H1 (cell line): ENCODE measurements around the gene GRM5. TPM values are rescaled to one million over a fixed set of nuclear protein-coding genes. Genes with fewer than 3 reads are reported as not detected.

Experiments
- CTCF ChIA-PET: fragments of 300-600 bp; sonication (Branson Sonifier 250); formaldehyde crosslinking; loops from one replicate; lab custom pipeline; 2021; ENCODE audit not compliant: partially characterized antibody; lab: Charles Lee
- POLR2A ChIA-PET: fragments of 300-600 bp; sonication (Branson Sonifier 250); formaldehyde crosslinking; loops from one replicate; lab custom pipeline; 2021; ENCODE audit warnings: inconsistent platforms; ENCODE audit not compliant: partially characterized antibody; lab: Charles Lee
- DNase-seq, 2 experiments: peaks; one replicate each; pipeline versions ENCODE4 v3.0.0 to v3.0.0-alpha.2; 2010 to 2022; ENCODE audit warnings: low spot score in 2 of 2, low read depth in 1 of 2, mixed read lengths in 1 of 2
- FAIRE-seq: peaks from 2 replicates; lab custom pipeline; 2011; peaks lifted over from hg19 to GRCh38; lab: Jason Lieb, UNC
- H2AFZ ChIP-seq: 2 replicates; pipeline ENCODE4 v1.8.1; 2012; ENCODE audit warnings: low read length, inconsistent platforms
- H2AK5ac ChIP-seq: 2 replicates; pipeline ENCODE4 v1.6.1; 2013; ENCODE audit warnings: low read depth, low read length
- H2BK120ac ChIP-seq: replicated peaks from 2 replicates; pipeline ENCODE3; 2013; ENCODE audit warnings: low read depth, low read length, inconsistent platforms
- H2BK12ac ChIP-seq: 2 replicates; pipeline ENCODE4 v1.6.1; 2013; ENCODE audit warnings: low read depth, low read length
- H2BK15ac ChIP-seq: 2 replicates; pipeline ENCODE4 v1.6.1; 2013; ENCODE audit warnings: low read length
- H2BK20ac ChIP-seq: 2 replicates; pipeline ENCODE4 v1.6.1; 2013; ENCODE audit warnings: low read length
- H2BK5ac ChIP-seq: 2 replicates; pipeline ENCODE4 v1.6.1; 2013; ENCODE audit warnings: low read depth, low read length
- H3K14ac ChIP-seq: 2 replicates; pipeline ENCODE4 v1.6.1; 2013; ENCODE audit warnings: inconsistent platforms; ENCODE audit not compliant: insufficient read length
- H3K18ac ChIP-seq: 2 replicates; pipeline ENCODE4 v1.6.1; 2013; ENCODE audit warnings: low read length; ENCODE audit errors: extremely low read depth
- H3K23ac ChIP-seq: 2 replicates; pipeline ENCODE4 v1.6.1; 2013; ENCODE audit warnings: inconsistent platforms; ENCODE audit not compliant: insufficient read length
- H3K23me2 ChIP-seq: 2 replicates; pipeline ENCODE4 v1.6.1; 2013; ENCODE audit warnings: low read depth, low read length
- H3K27ac ChIP-seq: 2 replicates; pipeline ENCODE4 v1.6.1; 2011; ENCODE audit warnings: low read depth, low read length, inconsistent platforms
- H3K27me3 ChIP-seq, 4 experiments: replicated peaks in 1 of 4; 1 replicate in 1 of 4; 2 replicates in 3 of 4; pipeline versions ENCODE4 v1.6.1 to v1.8.1; 2011 to 2013; ENCODE audit warnings: low read length in 3 of 4, mild to moderate bottlenecking in 3 of 4, inconsistent platforms in 2 of 4, mixed read lengths in 2 of 4, moderate library complexity in 1 of 4; ENCODE audit not compliant: control insufficient read depth in 3 of 4, insufficient read depth in 3 of 4; ENCODE audit errors: extremely low read depth in 1 of 4
- H3K36me3 ChIP-seq, 4 experiments: 2 replicates each; pipeline versions ENCODE4 v1.6.1 to v1.8.1; 2011 to 2013; ENCODE audit warnings: mild to moderate bottlenecking in 4 of 4, low read length in 3 of 4, moderate library complexity in 2 of 4, control low read depth in 1 of 4, inconsistent platforms in 1 of 4; ENCODE audit not compliant: insufficient read depth in 4 of 4, control insufficient read depth in 2 of 4
- H3K4ac ChIP-seq: replicated peaks from 2 replicates; pipeline ENCODE3; 2013; ENCODE audit warnings: low read length, low read depth, mixed read lengths, inconsistent platforms; ENCODE audit not compliant: insufficient read length
- H3K4me1 ChIP-seq, 4 experiments: replicated peaks in 1 of 4; 1 replicate in 1 of 4; 2 replicates in 3 of 4; pipeline versions ENCODE4 v1.6.1 to v1.8.1; 2011 to 2013; ENCODE audit warnings: low read length in 3 of 4, inconsistent platforms in 2 of 4, mixed read lengths in 1 of 4; ENCODE audit not compliant: insufficient read depth in 4 of 4, control insufficient read depth in 3 of 4
- H3K4me2 ChIP-seq, 2 experiments: 2 replicates each; pipeline versions ENCODE4 v1.6.1 to v1.8.1; 2011 to 2013; ENCODE audit warnings: low read depth in 2 of 2, low read length in 2 of 2, control low read depth in 1 of 2, inconsistent platforms in 1 of 2, mild to moderate bottlenecking in 1 of 2; ENCODE audit not compliant: insufficient read depth in 1 of 2
- H3K4me3 ChIP-seq, 4 experiments: fragments of 200-600, 300-600 bp in 1 of 4; sonication (generic), shearing (Covaris generic), sonication (Bioruptor Twin) in 1 of 4; 2 replicates each; pipeline versions ENCODE4 v1.5.1 to v1.8.1; 2011 to 2016; ENCODE audit warnings: low read length in 4 of 4, low read depth in 3 of 4, control low read depth in 2 of 4, inconsistent platforms in 2 of 4, mild to moderate bottlenecking in 2 of 4, mixed read lengths in 1 of 4, moderate library complexity in 1 of 4; ENCODE audit not compliant: insufficient read depth in 2 of 4; ENCODE audit errors: extremely low read depth in 1 of 4
- H3K56ac ChIP-seq: replicated peaks from 2 replicates; pipeline ENCODE3; 2013; ENCODE audit warnings: low read depth, mild to moderate bottlenecking, mixed read lengths, low read length, inconsistent platforms; ENCODE audit not compliant: insufficient read length
- H3K79me1 ChIP-seq: 2 replicates; pipeline ENCODE4 v1.6.1; 2013; ENCODE audit warnings: low read depth, low read length, control low read depth
- H3K79me2 ChIP-seq, 2 experiments: 2 replicates each; pipeline versions ENCODE4 v1.6.1 to v1.8.1; 2012 to 2013; ENCODE audit warnings: low read length in 2 of 2, mild to moderate bottlenecking in 2 of 2, inconsistent platforms in 1 of 2; ENCODE audit not compliant: insufficient read depth in 2 of 2, control insufficient read depth in 1 of 2
- H3K9ac ChIP-seq, 4 experiments: replicated peaks in 1 of 4; 1 replicate in 1 of 4; 2 replicates in 3 of 4; pipeline versions ENCODE4 v1.6.1 to v1.8.1; 2011 to 2013; ENCODE audit warnings: low read depth in 3 of 4, low read length in 3 of 4, control low read depth in 2 of 4, mild to moderate bottlenecking in 2 of 4, moderate library complexity in 2 of 4, inconsistent platforms in 1 of 4; ENCODE audit errors: extremely low read depth in 1 of 4
- H3K9me3 ChIP-seq, 2 experiments: 2 replicates each; pipeline versions ENCODE4 v1.6.1 to v1.8.1; 2012 to 2013; ENCODE audit warnings: mild to moderate bottlenecking in 2 of 2, moderate library complexity in 2 of 2, control low read depth in 1 of 2, inconsistent platforms in 1 of 2, low read depth in 1 of 2, low read length in 1 of 2, mixed read lengths in 1 of 2; ENCODE audit not compliant: insufficient read depth in 2 of 2
- H4K20me1 ChIP-seq, 2 experiments: replicated peaks in 1 of 2; 2 replicates each; pipeline versions ENCODE3 to v1.8.1; 2011 to 2013; ENCODE audit warnings: inconsistent platforms in 2 of 2, low read length in 2 of 2, mild to moderate bottlenecking in 1 of 2; ENCODE audit not compliant: insufficient read depth in 2 of 2, control insufficient read depth in 1 of 2
- H4K5ac ChIP-seq: 2 replicates; pipeline ENCODE4 v1.6.1; 2013; ENCODE audit warnings: low read length, low read depth, mixed read lengths, inconsistent platforms; ENCODE audit not compliant: insufficient read length
- H4K8ac ChIP-seq: 2 replicates; pipeline ENCODE4 v1.8.0; 2013; ENCODE audit warnings: mild to moderate bottlenecking, moderate library complexity, low read length, inconsistent platforms; ENCODE audit not compliant: insufficient read depth; ENCODE audit errors: extremely low read depth
- H4K91ac ChIP-seq: replicated peaks from 2 replicates; pipeline ENCODE3; 2013; ENCODE audit warnings: low read length, mixed read lengths, inconsistent platforms; ENCODE audit not compliant: insufficient read length
- ASH2L ChIP-seq: fragments of 200-600, 300-600 bp; sonication (generic); IDR thresholded peaks from one replicate; pipeline ENCODE4 v1.7.1; 2017; ENCODE audit warnings: low read length
- BRCA1 ChIP-seq: IDR thresholded peaks from 2 replicates; pipeline ENCODE4 v1.6.1; 2012; ENCODE audit warnings: low read depth, low read length, improper control_type of control experiment
- CBX5 ChIP-seq: fragments of 300-800, 300-1000 bp; sonication (generic); IDR thresholded peaks from 2 replicates; pipeline ENCODE4 v1.7.1; 2016; ENCODE audit warnings: antibody characterized with exemption, low read length, low read depth
- EZH2 ChIP-seq: fragments of 200-600 bp; sonication (generic); IDR thresholded peaks from 2 replicates; pipeline ENCODE4 v1.7.1; 2012; ENCODE audit warnings: low read depth, mild to moderate bottlenecking, moderate library complexity, low read length, inconsistent platforms; ENCODE audit not compliant: severe bottlenecking
- NANOG ChIP-seq: IDR thresholded peaks from 2 replicates; pipeline ENCODE4 v1.6.1; 2011; ENCODE audit warnings: low read length, low read depth, mild to moderate bottlenecking, inconsistent platforms; ENCODE audit not compliant: insufficient read depth, poor library complexity, severe bottlenecking
- NRF1 ChIP-seq: IDR thresholded peaks from 2 replicates; pipeline ENCODE4 v1.6.1; 2011; ENCODE audit warnings: mild to moderate bottlenecking, low read depth, low read length, improper control_type of control experiment
- SRF ChIP-seq: IDR thresholded peaks from 2 replicates; pipeline ENCODE4 v1.6.1; 2011; ENCODE audit warnings: mild to moderate bottlenecking, low read depth, low read length, moderate library complexity
- TAF1 ChIP-seq: IDR thresholded peaks from 2 replicates; pipeline ENCODE4 v1.6.1; 2011; ENCODE audit warnings: mild to moderate bottlenecking, low read depth, low read length
- TAF7 ChIP-seq: optimal IDR thresholded peaks from 2 replicates; pipeline ENCODE3; 2011; ENCODE audit warnings: low read depth, mild to moderate bottlenecking, inconsistent platforms, low read length, moderate library complexity, borderline replicate concordance
- whole genome bisulfite sequencing, 2 experiments: shearing (Covaris generic) in 1 of 2; methylation state at CpG; one replicate each; pipeline versions ENCODE4 v1.1.6 to v1.1.7; 2013 to 2015; ENCODE audit warnings: low lambda C conversion rate in 2 of 2, mixed read lengths in 2 of 2, inconsistent platforms in 1 of 2, low coverage in 1 of 2, missing lambda C conversion rate in 1 of 2; ENCODE audit not compliant: insufficient replicate concordance in 2 of 2, insufficient coverage in 1 of 2, insufficient read length in 1 of 2; ENCODE audit errors: extremely low coverage in 1 of 2, missing lambda C conversion rate in 1 of 2; 5-methylcytosine and 5-hydroxymethylcytosine counted together
- polyA plus RNA-seq, 7 experiments: library from polyadenylated mRNA; depleted of rRNA in 3 of 7; stranded (reverse) in 5 of 7; unstranded in 2 of 7; fragments of >200 nt in 5 of 7; fragments of 200-250 nt in 2 of 7; gene quantifications; 1 replicate in 5 of 7; 2 replicates in 1 of 7; 4 replicates in 1 of 7; pipeline versions ENCODE4 v1.2.1 to v1.2.3, GENCODE V29; 2011 to 2013; ENCODE audit warnings: missing spikeins in 2 of 7, mixed read lengths in 2 of 7
- total RNA-seq: library from RNA; stranded (reverse); fragmentation: NEBNext Ultra II Directional; extraction: Animal tissue kit (Norgen Biotek cat#: 25700); gene quantifications from 2 replicates; pipeline ENCODE4 v1.2.1, GENCODE V29; 2021
- TF ChIP-seq, protein P1 (sequence below): IDR thresholded peaks from 2 replicates; pipeline ENCODE4 v1.6.1; 2012; ENCODE audit warnings: low read length, inconsistent platforms

The GRM5 gene
- total and polyA plus RNA-seq, 2 of the 8 experiments (the other 6 are each of a cell fraction or from before 2014, with no cell fraction given), result 0.15 to 0.43 TPM

DNA sequence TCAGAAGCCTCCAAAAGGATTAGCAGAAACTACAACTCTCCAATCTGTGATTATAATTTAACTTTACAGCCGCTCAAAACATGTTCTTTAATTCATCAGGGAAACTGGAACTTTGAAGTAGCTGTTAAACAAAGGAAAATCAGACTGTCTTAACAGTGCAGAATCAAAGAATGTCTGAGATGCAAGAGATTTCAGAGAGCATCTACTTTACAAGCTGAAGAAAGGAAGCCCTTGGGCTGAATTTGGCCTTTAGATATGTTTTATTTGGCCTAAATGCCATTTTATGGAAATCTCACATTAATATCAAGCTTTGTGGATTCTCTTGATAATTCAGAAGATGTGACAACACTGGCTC lies 446.7 kb downstream of the GRM5 start:
- Histone ChIP-seq H4K20me1 (no peaks in the 10 kb centered on the region), H2AK5ac (no peak overlapping the region), H3K56ac (no peak overlapping the region), H3K23ac (no peak overlapping the region), H3K4me1 (peaks cover 0 to 3% (median 1%) of the 10 kb centered on the region in 4 experiments; a peak in 2 of 7 replicates), H4K8ac (no peak overlapping the region), H3K79me1 (no peaks in the 10 kb centered on the region), H3K36me3 (no peaks in the 10 kb centered on the region), H4K91ac (no peak overlapping the region), H4K5ac (no peak overlapping the region), H3K79me2 (no peaks in the 10 kb centered on the region), H3K9ac (no peak overlapping the region), H3K4ac (no peak overlapping the region), H3K14ac (no peak overlapping the region), H2AFZ (no peak overlapping the region), H3K27me3 (no peaks in the 10 kb centered on the region), H3K4me2 (no peak overlapping the region), H2BK5ac (no peak overlapping the region), H2BK12ac (no peak overlapping the region), H3K18ac (no peak overlapping the region), H3K9me3 (no peaks in the 10 kb centered on the region), H2BK20ac (no peak overlapping the region), H3K4me3 (no peak overlapping the region), H3K23me2 (no peaks in the 10 kb centered on the region), H2BK15ac (no peak overlapping the region), H3K27ac (no peak overlapping the region), H2BK120ac (no peak overlapping the region)
- FAIRE-seq, result no peak
- TF ChIP-seq, protein P1, sequence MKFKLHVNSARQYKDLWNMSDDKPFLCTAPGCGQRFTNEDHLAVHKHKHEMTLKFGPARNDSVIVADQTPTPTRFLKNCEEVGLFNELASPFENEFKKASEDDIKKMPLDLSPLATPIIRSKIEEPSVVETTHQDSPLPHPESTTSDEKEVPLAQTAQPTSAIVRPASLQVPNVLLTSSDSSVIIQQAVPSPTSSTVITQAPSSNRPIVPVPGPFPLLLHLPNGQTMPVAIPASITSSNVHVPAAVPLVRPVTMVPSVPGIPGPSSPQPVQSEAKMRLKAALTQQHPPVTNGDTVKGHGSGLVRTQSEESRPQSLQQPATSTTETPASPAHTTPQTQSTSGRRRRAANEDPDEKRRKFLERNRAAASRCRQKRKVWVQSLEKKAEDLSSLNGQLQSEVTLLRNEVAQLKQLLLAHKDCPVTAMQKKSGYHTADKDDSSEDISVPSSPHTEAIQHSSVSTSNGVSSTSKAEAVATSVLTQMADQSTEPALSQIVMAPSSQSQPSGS, result no peak
- TF ChIP-seq BRCA1 (no peak), ASH2L (no peak), TAF7 (no peak), EZH2 (no peak), CBX5 (no peak), NRF1 (no peak), SRF (no peak), NANOG (no peak), TAF1 (no peak)
- POLR2A ChIA-PET, result no interaction called here
- CTCF ChIA-PET, result interaction anchor here (0.6 kb wide), 1 partner anchor 71 kb away, joined by 8 read pairs; no protein-coding TSS in a partner anchor
- DNase-seq, result no peak
- WGBS, 2 experiments, result 90% methylated on average over 1 of the region's 1 CpG; no CpG with 5 or more reads in 1 of the 2 experiments
